ENCODE measurements around the gene FOXP1.

Gene FOXP1

DNA sequence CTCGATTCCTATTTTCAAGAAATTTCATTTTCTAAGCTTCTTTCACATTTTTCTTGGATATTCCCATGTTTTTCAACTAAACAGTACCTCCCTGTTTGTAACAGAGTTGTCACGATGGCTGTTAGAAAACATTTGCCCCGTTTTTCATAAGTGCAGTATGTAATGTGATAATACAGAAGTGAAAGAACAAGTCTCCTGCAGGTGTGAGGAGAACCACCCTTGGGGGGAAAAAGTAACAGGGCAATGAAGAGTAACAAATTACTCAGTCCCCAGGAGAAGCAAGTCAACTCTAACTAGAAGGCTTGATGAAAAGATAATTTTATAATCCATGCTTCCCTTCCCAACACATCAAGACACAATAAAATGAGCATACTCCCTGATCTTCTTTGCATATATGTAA, 493.3 kb downstream of the FOXP1 start:
- H3K9me3 Mint-ChIP-seq = no peaks in the 10 kb centered on the region
- no peak overlapping the region for H3K27ac Mint-ChIP-seq
- DNase-seq (ENCODE audit: low spot score in 2 of 2) (no peak), ATAC-seq (no peak)
- H3K4me3 Mint-ChIP-seq = no peak overlapping the region
- peaks cover 64% of the 10 kb centered on the region for H3K4me1 Mint-ChIP-seq
- H3K36me3 Mint-ChIP-seq = peaks cover 41% of the 10 kb centered on the region

DNA sequence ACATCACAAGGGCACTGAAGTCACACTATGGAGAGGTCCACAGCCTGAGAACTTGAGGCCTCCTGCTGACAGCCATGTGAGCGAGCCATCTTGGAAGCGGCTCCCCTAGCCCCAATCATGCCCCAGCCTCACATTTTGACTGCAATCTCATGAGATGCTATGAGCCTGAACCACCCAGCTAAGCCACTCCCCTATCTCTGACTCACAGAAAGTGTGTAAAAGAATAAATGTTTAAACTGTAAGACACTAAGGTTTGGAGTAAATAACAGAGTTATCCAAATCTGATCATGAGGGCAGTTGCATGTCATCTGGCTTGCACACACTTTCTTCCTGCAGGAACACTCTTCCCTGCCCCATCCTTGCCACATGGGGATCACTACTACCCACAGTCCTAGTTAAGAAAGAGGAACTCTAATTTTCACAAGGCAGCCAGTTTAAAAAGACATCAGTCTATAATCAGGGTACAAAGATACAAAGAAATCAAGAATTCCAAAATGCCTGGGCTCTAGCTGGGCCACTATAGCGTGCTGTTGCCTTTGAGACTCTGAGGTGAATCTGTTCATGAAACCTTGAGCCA, 494.2 kb downstream of the FOXP1 start:
- ATAC-seq (no peak), DNase-seq (ENCODE audit: low spot score in 2 of 2) (no peak)
- Mint-ChIP-seq H3K4me1 (peaks cover 60% of the 10 kb centered on the region), H3K4me3 (no peak overlapping the region), H3K9me3 (no peaks in the 10 kb centered on the region), H3K36me3 (peaks cover 33% of the 10 kb centered on the region), H3K27ac (peak overlapping the region; percentile 52)

DNA sequence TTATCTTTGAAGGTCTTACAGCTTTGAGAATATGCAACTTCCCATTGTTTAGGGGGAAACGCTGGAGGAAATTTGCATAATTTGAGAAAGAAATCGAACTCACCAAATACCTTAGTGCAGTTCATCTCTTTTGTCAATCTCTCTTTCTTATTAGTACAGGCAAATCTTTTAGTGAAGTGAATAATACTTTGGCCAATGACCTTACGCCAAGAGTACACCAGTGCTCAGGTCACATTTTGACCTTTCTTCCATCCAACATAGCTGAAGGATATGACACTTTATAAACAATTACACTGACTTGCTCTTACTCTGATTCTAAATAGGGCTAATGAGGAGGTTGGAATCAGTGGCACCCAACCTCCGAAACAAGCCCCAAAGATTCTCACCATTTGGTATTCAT, 494.8 kb downstream of the FOXP1 start:
- ATAC-seq (no peak), DNase-seq (ENCODE audit: low spot score in 2 of 2) (no peak)
- Mint-ChIP-seq H3K4me1 (peaks cover 63% of the 10 kb centered on the region), H3K9me3 (no peaks in the 10 kb centered on the region), H3K36me3 (peaks cover 33% of the 10 kb centered on the region), H3K27ac (peak overlapping the region; percentile 52), H3K4me3 (peak overlapping the region; percentile 28)

DNA sequence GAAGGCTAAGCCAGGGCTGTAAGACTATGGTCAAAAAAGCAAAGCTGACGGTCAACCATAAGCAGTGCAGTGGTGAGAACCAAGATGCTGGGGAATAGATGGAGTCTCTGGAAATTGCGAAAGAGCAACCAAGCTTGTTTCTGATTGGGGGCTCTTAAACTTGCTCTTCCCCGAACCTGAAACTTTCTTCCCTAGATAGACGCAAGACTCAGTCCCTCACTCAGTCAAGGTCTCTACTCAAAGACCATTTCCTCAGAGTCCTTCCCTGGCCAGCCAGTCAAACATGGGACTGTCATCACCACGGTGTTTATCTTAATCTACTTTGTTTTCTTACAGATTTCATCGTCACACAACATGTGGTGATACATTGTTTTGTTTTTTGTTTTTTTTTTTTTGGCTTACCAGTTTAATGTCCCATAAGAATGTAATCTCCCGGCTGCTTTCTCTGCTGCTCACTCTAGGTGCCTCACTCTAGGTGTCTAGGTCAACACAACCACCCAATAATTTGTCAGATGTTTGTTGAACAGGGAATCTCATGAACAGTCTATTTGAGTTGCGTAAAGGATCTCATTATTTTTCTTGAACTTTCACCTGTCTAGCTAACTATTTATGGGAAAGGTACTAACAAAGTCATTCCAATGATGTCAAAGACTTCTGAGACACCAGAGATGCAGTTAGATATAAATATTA, 495.4 kb downstream of the FOXP1 start:
- Mint-ChIP-seq H3K9me3 (no peaks in the 10 kb centered on the region), H3K36me3 (peaks cover 38% of the 10 kb centered on the region), H3K4me3 (peak overlapping the region; percentile 28), H3K27ac (peak overlapping the region; percentile 52), H3K4me1 (peaks cover 69% of the 10 kb centered on the region)
- ATAC-seq (no peak), DNase-seq (ENCODE audit: low spot score in 2 of 2) (peak in 1 of 2 donors; percentile 62)

DNA sequence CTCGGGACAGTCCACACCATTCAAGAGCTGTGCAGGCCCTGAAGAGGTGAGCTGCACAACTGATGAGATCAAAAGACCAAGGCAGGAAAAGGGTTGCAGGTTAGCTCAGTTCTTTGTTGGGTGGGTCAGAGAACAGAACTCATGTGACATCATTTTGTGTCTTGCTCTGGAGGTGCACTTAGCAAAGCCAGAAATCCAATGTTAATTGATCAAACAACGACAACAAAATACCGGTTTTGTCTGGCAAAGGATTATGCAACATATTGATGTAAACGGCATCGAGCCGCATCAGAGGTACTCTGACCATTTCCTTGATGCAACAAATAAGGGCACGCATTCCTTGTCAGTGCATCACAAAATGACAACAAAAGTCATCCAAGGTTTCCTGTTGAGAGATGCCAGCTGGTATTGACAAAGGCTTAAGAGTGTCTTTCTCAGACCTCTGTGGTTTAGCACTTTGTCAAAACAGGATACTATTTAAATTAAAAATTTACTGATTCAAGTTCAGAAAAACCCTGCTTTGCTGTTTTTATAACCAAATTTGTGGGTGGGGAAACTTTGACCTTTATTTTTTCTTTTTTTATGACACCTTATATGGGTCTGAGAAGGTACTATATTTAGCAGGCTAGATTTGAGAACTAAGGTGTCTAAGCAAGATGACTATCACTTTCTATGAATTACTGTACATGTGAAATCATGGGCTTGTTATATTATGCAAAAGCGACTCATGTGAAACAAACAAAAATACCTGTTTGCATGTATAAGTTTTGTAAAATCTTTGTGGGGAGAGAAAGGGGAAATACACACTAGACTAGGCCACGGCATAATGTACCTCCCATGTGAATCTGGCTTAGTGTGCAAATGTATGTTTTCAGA, 496.1 kb downstream of the FOXP1 start:
- ATAC-seq = peak; percentile 94
- peak overlapping the region; percentile 28 for H3K4me3 Mint-ChIP-seq
- no peaks in the 10 kb centered on the region for H3K9me3 Mint-ChIP-seq
- peaks cover 38% of the 10 kb centered on the region for H3K36me3 Mint-ChIP-seq
- H3K27ac Mint-ChIP-seq = peak overlapping the region; percentile 56
- peaks cover 67% of the 10 kb centered on the region for H3K4me1 Mint-ChIP-seq
- peak in 1 of 2 donors; percentile 70 for DNase-seq (ENCODE audit: low spot score in 2 of 2)

DNA sequence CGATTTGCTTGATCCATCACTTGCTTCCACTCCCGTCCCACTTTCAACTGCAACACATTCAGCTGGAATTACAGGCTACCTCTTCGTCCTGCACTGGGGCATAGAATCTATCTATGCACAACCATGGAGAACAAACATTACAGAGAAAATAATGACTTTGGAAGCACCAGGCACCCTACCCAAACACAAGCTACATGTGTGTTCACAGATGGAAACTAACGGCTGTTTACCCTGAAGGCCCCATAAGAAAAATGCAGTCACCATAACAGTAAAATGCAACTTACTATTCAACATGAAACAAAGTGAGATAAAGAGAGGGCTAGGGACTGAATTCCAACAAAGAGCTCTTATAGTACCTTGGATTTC, 496.8 kb downstream of the FOXP1 start:
- peak overlapping the region; percentile 56 for H3K27ac Mint-ChIP-seq
- ATAC-seq = no peak
- peak overlapping the region; percentile 28 for H3K4me3 Mint-ChIP-seq
- DNase-seq (ENCODE audit: low spot score in 2 of 2) = no peak
- H3K9me3 Mint-ChIP-seq = no peaks in the 10 kb centered on the region
- H3K4me1 Mint-ChIP-seq = peaks cover 65% of the 10 kb centered on the region
- H3K36me3 Mint-ChIP-seq = peaks cover 36% of the 10 kb centered on the region

DNA sequence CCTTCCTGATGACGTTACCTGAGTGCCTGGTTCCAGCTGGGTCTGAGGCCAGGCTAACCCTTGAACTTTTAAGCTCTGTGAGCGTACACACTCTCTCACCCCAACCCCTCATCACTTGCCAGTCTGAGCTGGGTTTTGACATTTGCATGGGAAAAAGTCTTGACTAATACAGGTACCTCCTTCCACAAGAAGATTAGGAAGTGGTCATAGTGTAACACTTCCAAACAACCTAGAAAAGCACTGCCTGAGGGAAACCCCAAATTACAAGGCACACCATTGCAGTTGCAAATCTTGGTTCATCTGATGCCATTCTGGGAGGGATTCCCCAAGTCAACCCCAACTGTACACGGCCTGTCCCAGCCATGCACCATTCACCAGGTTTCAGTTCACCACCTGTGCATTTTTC, 499.8 kb downstream of the FOXP1 start:
- H3K4me3 Mint-ChIP-seq = peak overlapping the region; percentile 42
- H3K36me3 Mint-ChIP-seq = peaks cover 40% of the 10 kb centered on the region
- DNase-seq (ENCODE audit: low spot score in 2 of 2) = no peak

DNA sequence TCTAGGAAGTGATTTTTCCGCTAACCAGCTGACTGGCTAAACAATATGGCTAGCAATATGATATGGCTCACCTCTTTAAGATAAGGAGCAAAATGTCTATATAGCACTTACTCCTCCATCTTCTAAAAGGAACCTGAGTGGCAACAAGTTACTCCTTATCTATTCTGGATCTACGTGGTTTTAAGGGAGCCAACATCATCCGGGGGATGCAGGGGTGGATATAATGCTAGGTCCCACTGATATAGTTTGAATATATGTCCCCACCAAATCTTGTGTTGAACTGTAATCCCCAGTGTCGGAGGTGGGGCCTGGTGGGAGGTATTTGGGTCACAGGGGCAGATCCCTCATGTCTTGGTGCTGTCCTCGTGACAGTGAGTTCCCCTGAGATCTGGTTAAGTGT, 500.7 kb downstream of the FOXP1 start:
- H3K4me3 Mint-ChIP-seq = no peak overlapping the region
- DNase-seq (ENCODE audit: low spot score in 2 of 2) = no peak
- no peak for ATAC-seq
- H3K4me1 Mint-ChIP-seq = peaks cover 74% of the 10 kb centered on the region
- H3K36me3 Mint-ChIP-seq = peaks cover 41% of the 10 kb centered on the region
- H3K27ac Mint-ChIP-seq = peak overlapping the region; percentile 70
- no peaks in the 10 kb centered on the region for H3K9me3 Mint-ChIP-seq

More for the DNA sequence above, 499.8 kb downstream of the FOXP1 start:
- ATAC-seq = peak; percentile 12
- Mint-ChIP-seq H3K27ac (peak overlapping the region; percentile 70), H3K4me1 (peaks cover 74% of the 10 kb centered on the region), H3K9me3 (no peaks in the 10 kb centered on the region)

DNA sequence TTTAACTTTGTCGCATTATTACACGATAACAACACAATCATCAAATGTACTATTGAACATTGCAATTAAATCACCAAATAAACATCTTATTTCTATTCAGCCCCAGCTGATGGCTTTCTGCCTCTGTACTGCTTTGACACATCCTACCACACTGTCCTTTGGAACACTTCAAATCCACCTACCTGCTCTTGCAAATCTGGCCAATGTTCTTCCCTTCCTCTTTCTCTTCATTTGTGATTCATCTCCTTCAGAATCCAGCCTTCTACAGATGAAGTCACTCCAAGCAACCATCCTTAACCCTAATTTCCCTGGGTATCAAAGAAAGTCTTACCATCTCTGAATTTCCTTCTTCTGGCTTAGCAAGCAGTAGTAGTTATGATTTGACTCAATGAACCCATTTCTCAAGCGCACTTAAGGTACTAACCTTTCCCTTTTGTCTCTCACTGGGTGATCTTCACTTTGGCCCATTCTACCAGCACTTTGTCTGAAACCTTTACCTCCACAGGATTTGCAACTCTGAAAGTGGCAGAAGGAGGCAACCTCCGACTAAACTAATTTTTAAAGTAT, 502.9 kb downstream of the FOXP1 start:
- ATAC-seq = peak; percentile 63
- H3K9me3 Mint-ChIP-seq = no peaks in the 10 kb centered on the region
- peaks cover 73% of the 10 kb centered on the region for H3K4me1 Mint-ChIP-seq
- H3K27ac Mint-ChIP-seq = peak overlapping the region; percentile 7
- H3K4me3 Mint-ChIP-seq = no peak overlapping the region
- no peak for DNase-seq (ENCODE audit: low spot score in 2 of 2)
- H3K36me3 Mint-ChIP-seq = peaks cover 29% of the 10 kb centered on the region

DNA sequence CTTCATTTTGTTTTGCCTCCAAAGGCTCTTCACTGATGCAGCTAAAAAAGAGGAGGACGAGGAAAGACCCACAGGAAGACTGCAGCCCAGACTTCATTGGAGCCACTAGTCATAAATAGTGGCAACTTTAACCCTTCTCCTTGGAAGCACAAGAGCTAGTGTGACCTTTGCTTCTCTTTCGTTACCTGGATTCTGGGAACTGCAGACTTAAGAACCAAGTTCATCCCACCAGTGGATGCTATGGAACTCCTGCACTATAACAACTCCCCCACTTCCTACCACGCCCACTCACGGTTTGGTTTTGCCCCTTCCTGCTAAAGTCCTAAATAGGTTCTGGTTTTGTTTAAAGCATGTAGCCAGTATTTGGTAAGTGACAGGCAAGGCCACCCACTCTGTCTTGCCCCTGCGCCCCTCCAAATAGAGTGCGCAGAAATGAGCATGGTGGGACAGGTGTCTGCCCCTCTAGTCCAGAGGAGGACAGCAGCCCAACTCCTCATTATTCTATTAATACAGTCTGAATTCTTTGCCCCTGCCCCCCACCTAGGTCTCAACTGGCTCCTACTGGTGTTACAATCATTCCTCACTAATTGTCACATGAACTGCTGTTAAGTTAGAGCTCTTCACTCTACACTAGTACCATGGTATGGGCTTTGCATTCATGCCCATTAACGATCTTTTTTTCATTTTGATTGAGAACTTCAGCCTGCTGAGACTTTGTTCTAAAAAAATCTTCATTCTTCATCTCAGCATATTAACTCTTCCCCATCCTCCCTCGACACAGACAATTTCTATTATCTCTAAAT, 504.6 kb downstream of the FOXP1 start:
- Mint-ChIP-seq H3K27ac (peak overlapping the region; percentile 75), H3K36me3 (peaks cover 26% of the 10 kb centered on the region), H3K4me1 (peaks cover 70% of the 10 kb centered on the region), H3K9me3 (no peaks in the 10 kb centered on the region), H3K4me3 (peak overlapping the region; percentile 6)
- ATAC-seq (no peak), DNase-seq (ENCODE audit: low spot score in 2 of 2) (no peak)

DNA sequence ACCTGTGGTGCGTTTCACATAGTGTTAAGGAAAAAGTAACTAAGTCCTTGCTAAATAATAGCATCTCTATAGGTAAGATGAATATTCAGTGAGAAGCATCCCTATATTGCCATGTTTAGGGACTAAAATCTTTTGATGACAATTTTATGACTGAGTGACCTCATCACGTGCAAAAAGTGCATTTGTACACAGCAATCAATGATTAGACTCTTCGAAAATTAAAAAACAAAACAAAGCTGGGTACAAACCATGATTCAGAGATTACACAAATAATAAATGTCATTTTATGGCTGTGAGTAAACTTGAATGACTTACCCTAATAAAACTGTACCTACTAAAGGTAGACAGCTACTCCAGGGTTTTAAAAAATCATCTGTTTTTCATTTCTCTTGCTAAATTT, 505.3 kb downstream of the FOXP1 start:
- H3K4me3 Mint-ChIP-seq = no peak overlapping the region
- H3K36me3 Mint-ChIP-seq = peaks cover 24% of the 10 kb centered on the region
- ATAC-seq (no peak), DNase-seq (ENCODE audit: low spot score in 2 of 2) (no peak)
- peaks cover 70% of the 10 kb centered on the region for H3K4me1 Mint-ChIP-seq
- no peaks in the 10 kb centered on the region for H3K9me3 Mint-ChIP-seq
- H3K27ac Mint-ChIP-seq = peak overlapping the region; percentile 75

DNA sequence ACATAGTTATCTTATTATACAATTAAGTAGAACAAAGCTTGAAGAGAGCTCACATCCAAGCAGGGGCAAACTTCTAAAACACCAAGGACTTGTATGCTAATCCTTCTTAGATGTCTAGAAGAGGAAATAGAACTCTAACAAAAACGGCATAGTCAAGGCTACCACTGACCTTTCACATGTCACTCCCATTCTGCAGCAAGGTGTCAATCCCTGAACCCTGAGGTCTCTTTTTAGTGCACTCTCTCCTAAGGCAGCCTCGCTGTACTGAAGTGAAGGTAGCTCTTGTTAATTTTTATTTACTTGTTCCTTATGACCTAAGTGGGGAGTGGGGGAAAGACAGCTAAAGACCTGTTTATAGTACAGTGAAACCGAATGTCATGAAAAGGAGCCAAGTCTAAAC, 506.5 kb downstream of the FOXP1 start:
- Mint-ChIP-seq H3K9me3 (no peaks in the 10 kb centered on the region), H3K27ac (no peak overlapping the region), H3K36me3 (peaks cover 20% of the 10 kb centered on the region), H3K4me1 (peaks cover 68% of the 10 kb centered on the region), H3K4me3 (no peak overlapping the region)
- DNase-seq (ENCODE audit: low spot score in 2 of 2) (no peak), ATAC-seq (no peak)

DNA sequence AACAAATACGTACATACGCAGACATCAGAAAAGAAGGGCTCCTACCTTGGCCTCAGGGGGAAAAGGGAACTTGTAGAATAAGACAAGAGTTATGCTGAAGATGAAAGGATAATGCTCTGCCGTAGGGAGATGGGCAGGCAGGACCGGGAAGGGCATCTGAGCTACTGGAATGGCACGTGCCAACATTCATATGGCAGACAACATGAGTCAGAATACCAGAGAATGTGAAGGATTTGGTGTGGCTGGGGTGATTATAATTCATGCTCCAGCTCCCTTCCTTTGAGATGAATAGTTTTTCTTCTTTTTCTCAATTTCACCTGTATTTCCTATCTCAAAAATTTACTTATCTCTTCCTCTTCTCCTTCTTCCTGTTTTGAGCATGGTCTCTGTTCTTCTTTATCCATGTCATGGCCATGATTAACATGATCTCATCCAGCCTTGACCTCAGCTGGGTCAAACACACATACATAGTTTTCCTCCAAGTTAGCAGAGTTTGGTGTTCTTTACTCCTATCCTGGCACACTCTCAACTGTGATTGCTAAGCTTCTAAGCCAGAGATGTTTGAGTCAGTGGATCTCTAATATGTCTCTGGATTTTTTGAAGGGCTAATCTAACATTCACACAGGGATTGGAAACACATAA, 507.0 kb downstream of the FOXP1 start:
- H3K27ac Mint-ChIP-seq = no peak overlapping the region
- H3K36me3 Mint-ChIP-seq = peaks cover 20% of the 10 kb centered on the region
- ATAC-seq = no peak
- no peak overlapping the region for H3K4me3 Mint-ChIP-seq
- DNase-seq (ENCODE audit: low spot score in 2 of 2) = no peak
- H3K4me1 Mint-ChIP-seq = peaks cover 63% of the 10 kb centered on the region
- no peaks in the 10 kb centered on the region for H3K9me3 Mint-ChIP-seq

DNA sequence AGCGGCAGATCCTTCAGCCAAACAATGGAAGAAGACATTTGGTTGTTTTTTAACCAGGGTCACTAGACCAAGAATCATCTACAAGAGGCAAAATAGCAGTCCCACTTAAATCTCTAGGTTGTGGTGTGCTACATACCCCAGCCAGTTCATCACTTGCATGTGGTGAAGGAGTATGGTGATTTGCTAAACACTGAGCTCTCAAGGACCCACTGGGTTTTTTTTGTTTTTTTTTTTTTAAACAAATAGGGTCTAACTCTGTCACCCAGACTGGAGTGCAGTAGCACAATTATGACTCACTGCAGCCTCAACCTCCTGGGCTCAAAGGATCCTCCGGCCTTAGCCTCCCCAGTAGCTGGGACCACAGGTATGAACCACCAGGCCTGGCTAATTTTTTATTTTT, 508.0 kb downstream of the FOXP1 start:
- no peak overlapping the region for H3K4me3 Mint-ChIP-seq
- DNase-seq (ENCODE audit: low spot score in 2 of 2) (no peak), ATAC-seq (peak; percentile 42)
- H3K36me3 Mint-ChIP-seq = peaks cover 20% of the 10 kb centered on the region
- no peak overlapping the region for H3K27ac Mint-ChIP-seq
- H3K4me1 Mint-ChIP-seq = peaks cover 53% of the 10 kb centered on the region
- no peaks in the 10 kb centered on the region for H3K9me3 Mint-ChIP-seq

Measured in stimulated activated effector memory CD8-positive, alpha-beta T cell treated with anti-CD3 and anti-CD28 coated beads, Interleukin-12 subunit alpha, Interleukin-12 subunit beta, amount 100 ng/mL, for 72 hours (primary cell).